GM15510 (cell line): ENCODE measurements around the gene HMGB1.

Experiments
- POLR2A ChIP-seq: IDR thresholded peaks from 3 replicates; pipeline ENCODE4 v1.6.1; 2011; ENCODE audit warnings: borderline replicate concordance; ENCODE audit not compliant: insufficient read length; ENCODE audit errors: extremely low read depth

The HMGB1 gene

GRCh38 chr13:30465593-30466357 is at the start of gene HMGB1:
Gene HMGB1, minus strand, starts transcription at chr13:30465936. Its CDS starts 2,256 bp downstream, at chr13:30463680.
- TF ChIP-seq POLR2A, result peak; percentile 85

DNA sequence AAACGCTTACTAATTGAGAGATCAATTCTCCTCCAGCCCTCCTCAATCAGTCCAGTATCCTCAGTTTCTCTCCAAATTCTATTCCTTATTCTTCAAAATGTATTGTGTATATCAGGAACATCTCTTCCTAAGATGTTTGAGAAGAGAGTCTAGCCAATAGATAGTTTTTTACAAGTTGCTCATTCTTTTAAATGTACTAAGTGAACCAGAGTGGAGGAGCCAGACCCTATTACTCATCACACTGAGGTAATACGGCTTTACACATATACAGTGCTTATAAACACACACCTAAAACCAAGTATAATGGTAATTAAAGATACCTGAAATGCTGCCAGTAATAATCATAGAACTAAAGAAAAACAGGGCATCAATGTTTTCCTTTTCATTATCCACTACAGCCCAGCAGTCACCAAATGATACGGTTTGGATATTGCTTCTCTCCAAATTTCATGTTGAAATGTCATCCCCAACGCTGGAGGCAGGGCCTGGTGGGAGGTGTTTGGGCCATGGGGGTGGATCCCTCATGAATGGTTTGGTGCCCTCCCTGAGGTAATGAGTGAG is 45.2 kb upstream of the HMGB1 start:
- no peak for TF ChIP-seq POLR2A

- no peak for TF ChIP-seq POLR2A
Measured at GRCh38 chr13:30510091-30510490, 44.4 kb upstream of the HMGB1 start.

DNA sequence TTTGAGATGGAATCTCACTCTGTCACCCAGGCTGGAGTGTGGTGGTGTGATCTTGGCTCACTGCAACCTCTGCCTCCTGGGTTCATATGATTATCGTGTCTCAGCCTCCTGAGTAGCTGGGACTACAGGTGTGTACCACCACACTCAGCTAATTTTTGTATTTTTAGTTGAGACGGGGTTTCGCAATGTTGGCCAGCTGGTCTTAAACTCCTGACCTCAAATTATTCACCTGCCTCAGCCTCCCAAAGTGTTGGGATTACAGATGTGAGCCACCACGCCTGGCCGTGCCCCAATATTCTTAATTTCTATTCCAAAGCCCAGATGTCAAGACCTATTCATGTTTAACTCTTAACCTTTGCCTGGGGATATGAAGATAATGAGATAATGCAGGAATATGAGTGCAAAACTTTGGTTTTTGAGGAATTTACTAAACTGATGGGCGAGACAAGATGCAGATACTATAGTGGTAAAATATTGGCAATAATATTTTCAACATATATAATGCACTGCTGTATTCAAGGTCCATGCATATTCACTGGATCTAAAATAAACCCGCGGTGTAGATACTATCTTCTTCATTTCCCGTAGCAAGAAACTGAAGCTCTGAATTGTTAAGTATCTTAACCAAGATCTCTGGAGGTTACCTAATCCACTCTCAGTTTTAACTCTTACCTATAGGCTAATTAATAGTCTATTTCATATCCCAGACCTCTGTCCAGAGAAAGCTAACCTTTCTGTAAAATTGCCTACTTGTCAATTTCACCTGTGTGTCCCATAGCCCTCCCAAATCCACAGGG is 43.7 kb upstream of the HMGB1 start:
- no peak for TF ChIP-seq POLR2A

GRCh38 chr13:30504081-30504480 is 38.3 kb upstream of the HMGB1 start:
- no peak for TF ChIP-seq POLR2A

DNA sequence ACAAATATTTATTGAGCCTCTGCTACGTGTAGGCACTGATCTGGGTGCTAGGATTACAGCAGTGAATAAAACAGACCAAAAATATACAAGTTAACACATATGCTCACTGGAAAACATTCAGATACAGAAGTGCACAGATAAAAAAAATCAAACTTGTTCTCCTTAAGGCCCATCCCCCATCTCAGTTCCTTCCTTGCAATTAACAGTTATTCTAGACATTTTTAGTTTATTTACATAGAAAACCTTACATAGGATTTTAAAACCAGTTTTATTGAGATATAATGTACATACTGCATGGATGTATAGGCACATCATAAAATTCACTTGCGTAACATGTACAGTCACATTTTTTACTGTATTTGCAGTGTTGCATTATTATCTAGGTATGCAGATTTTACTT is 36.5 kb upstream of the HMGB1 start:
- no peak for TF ChIP-seq POLR2A

GRCh38 chr13:30499338-30499737 is 33.6 kb upstream of the HMGB1 start:
- TF ChIP-seq POLR2A, result no peak

DNA sequence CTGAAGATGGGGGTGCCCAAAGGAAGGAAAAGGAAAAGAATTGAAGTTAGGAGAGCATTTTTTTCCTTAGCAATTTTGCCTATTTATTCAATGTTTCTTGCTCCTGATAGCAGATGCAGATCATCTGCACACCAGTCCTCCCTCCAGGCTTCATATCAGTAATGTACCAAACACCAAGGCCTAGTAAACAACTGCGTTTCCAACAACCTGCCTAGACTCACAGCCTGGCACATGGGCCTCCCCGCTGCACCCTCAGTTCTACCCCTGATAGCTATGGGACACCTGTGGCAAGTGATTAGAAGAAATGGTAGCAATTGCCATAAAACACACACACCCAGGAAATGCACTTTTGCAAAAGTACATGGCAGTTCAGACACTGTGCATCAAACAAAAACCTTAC is 30.4 kb upstream of the HMGB1 start:
- no peak for TF ChIP-seq POLR2A

GRCh38 chr13:30495746-30496145 is 30.0 kb upstream of the HMGB1 start:
- no peak for TF ChIP-seq POLR2A

GRCh38 chr13:30493658-30494381 is 28.1 kb upstream of the HMGB1 start:
- no peak for TF ChIP-seq POLR2A

GRCh38 chr13:30487075-30487470 is 21.3 kb upstream of the HMGB1 start:
- TF ChIP-seq POLR2A, result no peak

GRCh38 chr13:30486230-30487074 is 20.7 kb upstream of the HMGB1 start:
- no peak for TF ChIP-seq POLR2A

GRCh38 chr13:30481241-30481760 is 15.6 kb upstream of the HMGB1 start:
- no peak for TF ChIP-seq POLR2A
